Endodermal cell (in vitro differentiated cells): ENCODE results near the gene CERKL. TPM values are rescaled to one million over a fixed set of nuclear protein-coding genes. Genes with fewer than 3 reads are reported as not detected.

Source experiments
- DNase-seq: peaks from one replicate; pipeline ENCODE4 v3.0.0-alpha.2; 2017
- H3K27ac ChIP-seq: 2 replicates; pipeline ENCODE4 v1.5.1; 2013; ENCODE audit warnings: mild to moderate bottlenecking, low read depth, low read length, moderate library complexity
- H3K27me3 ChIP-seq: 2 replicates; pipeline ENCODE4 v1.6.1; 2013; ENCODE audit warnings: mild to moderate bottlenecking, low read length, moderate library complexity; ENCODE audit not compliant: insufficient read depth, control insufficient read depth, poor library complexity, severe bottlenecking
- H3K36me3 ChIP-seq: 2 replicates; pipeline ENCODE4 v1.7.0; 2013; ENCODE audit warnings: mild to moderate bottlenecking, low read length, moderate library complexity; ENCODE audit not compliant: control insufficient read depth, insufficient read depth
- H3K4me1 ChIP-seq: one replicate; pipeline ENCODE4 v1.7.0; 2013; ENCODE audit warnings: low read length; ENCODE audit not compliant: control insufficient read depth, insufficient read depth
- H3K4me3 ChIP-seq: 2 replicates; pipeline ENCODE4 v1.5.1; 2013; ENCODE audit warnings: mild to moderate bottlenecking, low read length, moderate library complexity
- H3K9ac ChIP-seq: 2 replicates; pipeline ENCODE4 v1.6.1; 2013; ENCODE audit warnings: mild to moderate bottlenecking, low read length, moderate library complexity; ENCODE audit not compliant: poor library complexity, severe bottlenecking; ENCODE audit errors: extremely low read depth
- H3K9me3 ChIP-seq: 2 replicates; pipeline ENCODE4 v1.6.1; 2013; ENCODE audit warnings: mild to moderate bottlenecking, low read length, moderate library complexity; ENCODE audit not compliant: control insufficient read depth
- H3K27ac Mint-ChIP-seq: 2 replicates; pipeline ENCODE4 v1.8.0; 2020; ENCODE audit warnings: mixed read lengths
- H3K27me3 Mint-ChIP-seq: 2 replicates; pipeline ENCODE4 v1.8.0; 2021; ENCODE audit warnings: mild to moderate bottlenecking, mixed read lengths; ENCODE audit not compliant: insufficient read depth
- H3K36me3 Mint-ChIP-seq: 2 replicates; pipeline ENCODE4 v1.8.0; 2020; ENCODE audit warnings: low read depth, mixed read lengths
- H3K4me1 Mint-ChIP-seq: 2 replicates; pipeline ENCODE4 v1.8.0; 2020; ENCODE audit warnings: mixed read lengths
- H3K4me3 Mint-ChIP-seq: 2 replicates; pipeline ENCODE4 v1.8.0; 2020; ENCODE audit warnings: mild to moderate bottlenecking, moderate library complexity, mixed read lengths
- H3K9me3 Mint-ChIP-seq: 2 replicates; pipeline ENCODE4 v1.8.0; 2020; ENCODE audit warnings: mild to moderate bottlenecking, mixed read lengths
- CTCF ChIP-seq: fragments of 200-600 bp; sonication (generic); conservative IDR thresholded peaks from 2 replicates; pipeline ENCODE4 v1.5.0; 2021; ENCODE audit warnings: antibody characterized with exemption, mild to moderate bottlenecking
- WGBS, 2 experiments: methylation state at CpG; one replicate each; pipeline versions ENCODE4 v1.1.5 to v1.1.7; 2013; ENCODE audit warnings: missing lambda C conversion rate in 2 of 2, mixed read lengths in 1 of 2; ENCODE audit not compliant: insufficient coverage in 1 of 2, insufficient read length in 1 of 2; 5-methylcytosine and 5-hydroxymethylcytosine counted together
- total RNA-seq, 2 donors: library from RNA; stranded (reverse); fragmentation: NEBNext Ultra II Directional in 1 of 2; extraction: Animal tissue kit (Norgen Biotek cat#: 25700) in 1 of 2; gene quantifications; 2 replicates in 1 of 2; 3 replicates in 1 of 2; pipeline ENCODE4 v1.2.1, GENCODE V29; 2021

CERKL gene
- total RNA-seq, 2 donors from 2014 or later: 0.20 to 0.31 TPM

DNA sequence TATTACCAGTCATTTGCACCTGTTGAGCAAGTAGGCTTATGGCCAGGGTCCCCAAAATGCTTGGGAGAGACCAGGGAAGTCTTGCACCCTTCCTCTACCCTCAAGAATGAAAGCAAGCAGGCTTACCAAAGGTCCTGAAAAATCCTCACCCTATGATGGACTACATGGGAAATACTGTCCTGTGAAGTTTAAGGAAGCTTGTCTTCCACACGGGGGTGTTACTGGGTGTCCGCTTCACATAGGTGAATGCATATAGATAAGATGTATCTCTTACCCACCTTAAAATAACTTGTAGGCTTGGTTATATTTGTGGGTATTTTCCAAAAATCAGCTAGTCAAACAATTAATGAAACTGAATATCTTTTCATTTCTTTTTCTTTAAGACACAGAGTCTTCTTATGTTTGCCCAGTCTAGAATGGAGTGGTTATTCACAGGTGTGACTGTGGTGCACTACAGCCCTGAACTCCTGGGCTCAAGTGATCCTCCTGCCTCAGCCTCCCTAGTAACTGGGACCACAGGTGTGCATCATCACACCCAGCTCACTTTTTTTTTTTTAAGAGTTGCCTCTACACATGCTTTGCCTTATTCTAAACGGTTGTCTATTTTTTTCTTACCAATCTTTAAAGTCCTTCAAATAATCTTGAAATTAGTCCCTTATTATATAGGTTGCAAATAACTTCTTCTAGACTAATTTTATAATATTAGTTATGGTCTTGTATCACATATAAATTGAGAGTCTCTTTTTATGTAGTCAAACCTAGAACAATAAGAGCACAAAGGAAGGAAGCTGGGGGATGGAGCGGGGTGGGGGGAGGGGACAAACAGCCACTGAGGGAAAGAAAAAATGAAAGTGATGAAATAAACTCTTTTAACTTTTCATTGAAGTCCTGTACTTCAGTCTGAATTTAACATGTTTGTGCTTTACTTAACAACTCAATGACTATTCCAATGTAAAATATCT, 49.0 kb downstream of the CERKL start:
- no peak overlapping the region for H3K4me3 Mint-ChIP-seq
- Histone ChIP-seq H3K4me3 (no peak overlapping the region), H3K9ac (no peak overlapping the region), H3K27ac (no peak overlapping the region), H3K9me3 (no peaks in the 10 kb centered on the region), H3K4me1 (no peaks in the 10 kb centered on the region), H3K36me3 (no peaks in the 10 kb centered on the region), H3K27me3 (no peaks in the 10 kb centered on the region)
- no peaks in the 10 kb centered on the region for H3K4me1 Mint-ChIP-seq
- no peak for DNase-seq
- WGBS, 2 experiments: 80 to 94% methylated on average over 1 to 2 of the region's 4 CpGs
- no peak for TF ChIP-seq CTCF
- no peaks in the 10 kb centered on the region for H3K9me3 Mint-ChIP-seq
- H3K27me3 Mint-ChIP-seq: no peaks in the 10 kb centered on the region
- no peaks in the 10 kb centered on the region for H3K36me3 Mint-ChIP-seq
- no peak overlapping the region for H3K27ac Mint-ChIP-seq

DNA sequence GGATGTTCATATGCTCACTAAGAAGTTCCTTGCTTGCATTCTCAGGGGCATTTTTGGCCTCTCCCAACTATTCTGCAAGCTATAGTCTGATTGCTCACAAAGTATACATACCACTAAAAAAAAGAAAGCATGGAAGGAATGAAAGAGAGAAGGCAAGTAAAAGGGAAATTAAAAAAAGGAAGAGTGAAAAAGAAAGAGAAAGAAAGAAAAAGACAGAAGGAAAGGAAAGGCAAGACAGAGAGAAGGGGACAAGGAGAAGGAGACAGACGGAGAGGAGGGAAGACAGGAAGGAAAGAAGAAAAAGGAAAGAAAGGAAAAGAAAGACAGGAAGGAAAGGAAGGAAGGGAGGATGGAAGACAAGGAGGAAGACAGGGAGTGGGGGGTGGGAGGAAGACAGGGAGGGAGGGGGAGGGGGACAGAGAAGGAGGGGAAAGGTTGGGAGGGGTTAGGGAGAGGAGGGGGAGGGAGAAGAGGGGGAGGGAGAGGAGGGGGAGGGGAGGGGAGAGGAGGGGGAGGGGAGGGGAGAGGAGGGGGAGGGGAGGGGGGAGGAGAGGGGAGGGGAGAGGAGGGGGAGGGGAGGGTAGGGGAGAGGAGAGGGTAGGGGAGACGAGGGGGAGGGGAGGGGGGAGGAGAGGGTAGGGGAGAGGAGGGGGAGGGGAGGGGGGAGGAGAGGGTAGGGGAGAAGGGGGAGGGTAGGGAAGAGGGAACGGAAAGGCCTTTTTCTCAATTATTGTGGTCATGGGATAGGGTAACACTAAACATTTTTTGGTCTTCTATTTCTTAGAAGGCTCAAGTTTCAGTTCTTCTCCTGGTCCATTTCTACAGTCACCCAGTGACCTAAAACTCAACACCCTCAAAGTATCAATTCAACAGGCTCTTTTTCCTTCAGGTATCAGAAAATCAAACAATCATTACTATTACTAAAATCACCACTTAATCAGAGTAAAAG, 50.7 kb downstream of the CERKL start:
- 91 to 100% methylated on average over 1 of the region's 3 CpGs for WGBS, 2 experiments
- H3K36me3 ChIP-seq: no peaks in the 10 kb centered on the region
- H3K4me1 ChIP-seq: no peaks in the 10 kb centered on the region
- Mint-ChIP-seq H3K9me3 (no peaks in the 10 kb centered on the region), H3K27me3 (peaks cover 1% of the 10 kb centered on the region), H3K4me1 (no peaks in the 10 kb centered on the region), H3K36me3 (no peaks in the 10 kb centered on the region), H3K4me3 (no peak overlapping the region), H3K27ac (no peak overlapping the region)
- H3K9ac ChIP-seq: no peak overlapping the region
- H3K4me3 ChIP-seq: no peak overlapping the region
- no peak for DNase-seq
- no peak for TF ChIP-seq CTCF
- no peaks in the 10 kb centered on the region for H3K27me3 ChIP-seq
- H3K9me3 ChIP-seq: no peaks in the 10 kb centered on the region
- H3K27ac ChIP-seq: no peak overlapping the region

DNA sequence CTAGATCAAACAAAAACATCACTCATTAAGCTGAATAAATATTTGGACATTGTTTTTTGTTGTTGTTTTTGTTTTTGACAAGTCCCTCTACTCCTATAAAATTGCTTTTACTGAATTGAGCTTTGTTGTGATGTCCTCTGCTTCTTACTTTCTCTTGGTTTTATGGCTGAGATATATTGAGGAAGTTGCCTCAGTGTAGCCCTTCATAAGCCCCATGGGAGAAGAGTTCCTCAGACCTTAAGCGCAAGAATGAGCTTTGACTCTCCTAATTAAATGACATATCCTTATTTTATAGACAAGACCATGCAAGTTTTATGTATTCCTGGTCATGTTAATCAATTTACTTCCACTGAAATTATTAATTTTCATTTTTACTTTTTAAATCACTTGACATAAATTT, 54.9 kb downstream of the CERKL start:
- Mint-ChIP-seq H3K36me3 (no peaks in the 10 kb centered on the region), H3K4me1 (no peaks in the 10 kb centered on the region), H3K9me3 (no peaks in the 10 kb centered on the region), H3K27ac (no peak overlapping the region), H3K27me3 (peaks cover 1% of the 10 kb centered on the region), H3K4me3 (no peak overlapping the region)
- Histone ChIP-seq H3K4me1 (no peaks in the 10 kb centered on the region), H3K27me3 (no peaks in the 10 kb centered on the region), H3K27ac (no peak overlapping the region), H3K4me3 (no peak overlapping the region), H3K9me3 (no peaks in the 10 kb centered on the region), H3K9ac (no peak overlapping the region), H3K36me3 (no peaks in the 10 kb centered on the region)
- WGBS, 2 experiments: 94% methylated on average over 1 of the region's 1 CpG; no CpG with 5 or more reads in 1 of the 2 experiments
- TF ChIP-seq CTCF: no peak
- DNase-seq: no peak
